Neural progenitor cell (in vitro differentiated cells): ENCODE results near the gene CYP26A1. TPM values are rescaled to one million over a fixed set of nuclear protein-coding genes. Genes with fewer than 3 reads are reported as not detected.

Experiments
- DNase-seq: peaks from one replicate; pipeline ENCODE4 v3.0.0-alpha.2; 2016; ENCODE audit warnings: low spot score
- H2AFZ ChIP-seq: fragments of 200-600 bp; sonication (generic); replicated peaks from 2 replicates; pipeline ENCODE4 v1.6.1; 2016; ENCODE audit warnings: antibody characterized with exemption
- H3F3A ChIP-seq: fragments of 200-600 bp; sonication (generic); 2 replicates; pipeline ENCODE4 v1.6.1; 2016; ENCODE audit warnings: antibody characterized with exemption, low read depth
- H3K27ac ChIP-seq: fragments of 200-600 bp; sonication (generic); 2 replicates; pipeline ENCODE4 v1.5.1; 2016; ENCODE audit warnings: mild to moderate bottlenecking
- H3K27me3 ChIP-seq: fragments of 200-600 bp; sonication (generic); 2 replicates; pipeline ENCODE4 v1.6.1; 2016; ENCODE audit warnings: mild to moderate bottlenecking, moderate library complexity
- H3K36me3 ChIP-seq: fragments of 200-600 bp; sonication (generic); 2 replicates; pipeline ENCODE4 v1.5.1; 2016
- H3K4me1 ChIP-seq: fragments of 200-600 bp; sonication (generic); 2 replicates; pipeline ENCODE4 v1.6.1; 2016; ENCODE audit warnings: mixed run types
- H3K4me2 ChIP-seq: fragments of 200-600 bp; sonication (generic); 2 replicates; pipeline ENCODE4 v1.6.1; 2016
- H3K4me3 ChIP-seq: fragments of 200-600 bp; sonication (generic); 2 replicates; pipeline ENCODE4 v1.5.1; 2016
- H3K79me2 ChIP-seq: fragments of 200-600 bp; sonication (generic); 2 replicates; pipeline ENCODE4 v1.6.1; 2016; ENCODE audit warnings: low read depth
- H3K9ac ChIP-seq: fragments of 200-600 bp; sonication (generic); 2 replicates; pipeline ENCODE4 v1.6.1; 2016
- H3K9me3 ChIP-seq: fragments of 200-600 bp; sonication (generic); 2 replicates; pipeline ENCODE4 v1.5.1; 2016; ENCODE audit warnings: low read depth
- H4K20me1 ChIP-seq: fragments of 200-600 bp; sonication (generic); 2 replicates; pipeline ENCODE4 v1.6.1; 2016; ENCODE audit warnings: low read depth
- H3K27ac Mint-ChIP-seq: 3 replicates; pipeline ENCODE4 v1.8.0; 2021; ENCODE audit warnings: mixed read lengths
- H3K27me3 Mint-ChIP-seq: 2 replicates; pipeline ENCODE4 v1.8.0; 2022; ENCODE audit warnings: low read depth, mild to moderate bottlenecking, inconsistent platforms, moderate library complexity, mixed read lengths; ENCODE audit not compliant: insufficient read depth
- H3K36me3 Mint-ChIP-seq: 3 replicates; pipeline ENCODE4 v1.8.0; 2021; ENCODE audit warnings: mixed read lengths
- H3K4me1 Mint-ChIP-seq: 3 replicates; pipeline ENCODE4 v1.8.0; 2021; ENCODE audit warnings: mixed read lengths
- H3K4me3 Mint-ChIP-seq: 3 replicates; pipeline ENCODE4 v1.8.0; 2021; ENCODE audit warnings: mild to moderate bottlenecking, moderate library complexity, mixed read lengths
- H3K9me3 Mint-ChIP-seq: 3 replicates; pipeline ENCODE4 v1.8.0; 2020; ENCODE audit warnings: mixed read lengths
- EZH2 ChIP-seq: fragments of 200-600 bp; sonication (generic); IDR thresholded peaks from 2 replicates; pipeline ENCODE4 v1.6.1; 2017; ENCODE audit warnings: antibody characterized with exemption, mild to moderate bottlenecking, moderate library complexity
- EZH2phosphoT487 ChIP-seq: fragments of 200-600 bp; sonication (generic); IDR thresholded peaks from 2 replicates; pipeline ENCODE4 v1.6.1; 2017; ENCODE audit warnings: antibody characterized with exemption
- total RNA-seq: library from RNA; depleted of rRNA; stranded (reverse); fragments of >200 nt; gene quantifications from 2 replicates; pipeline ENCODE4 v1.2.3, GENCODE V29; 2015; ENCODE audit warnings: low replicate concordance
- TF ChIP-seq, protein P1 (sequence below): fragments of 200-600 bp; sonication (generic); IDR thresholded peaks from 2 replicates; pipeline ENCODE4 v1.5.1; 2017; ENCODE audit warnings: antibody characterized with exemption, mild to moderate bottlenecking

CYP26A1 gene
- total RNA-seq, 1 donor from 2014 or later, result 6.7 TPM

DNA sequence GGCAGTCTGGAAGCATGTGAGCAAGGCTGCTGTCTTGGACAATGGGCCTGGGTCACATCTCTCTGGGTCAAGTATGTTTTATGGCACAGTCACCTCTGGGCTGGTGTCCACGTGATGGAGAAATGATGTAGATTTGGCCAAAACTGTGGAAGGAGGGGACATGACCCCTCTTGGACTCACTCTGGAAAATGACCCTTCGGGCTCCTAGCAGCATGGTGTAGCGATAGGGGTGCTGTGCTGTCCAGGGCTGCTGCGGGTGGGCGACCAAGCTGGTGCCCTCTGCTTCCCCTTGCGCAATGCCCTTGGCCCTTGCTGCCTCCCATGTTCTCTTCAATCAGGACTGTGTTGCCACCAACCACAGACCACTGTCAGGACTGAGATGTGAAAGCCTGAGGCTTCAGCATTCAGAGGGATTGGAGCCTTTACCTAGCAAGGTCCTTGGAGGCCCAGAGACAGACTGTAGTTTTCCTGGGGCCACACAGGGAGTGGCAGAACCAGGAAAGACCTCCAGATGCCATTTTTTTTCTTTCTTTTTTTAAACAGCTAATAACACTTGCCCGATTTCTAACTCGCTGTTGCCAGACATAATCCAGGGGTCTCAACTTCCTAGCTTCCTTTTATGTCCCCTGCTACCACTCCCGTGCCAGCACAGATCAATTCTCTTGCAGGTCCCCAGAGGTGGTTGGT lies 6.1 kb downstream of the CYP26A1 start:
- Mint-ChIP-seq H3K9me3 (no peaks in the 10 kb centered on the region), H3K4me1 (peaks cover 14% of the 10 kb centered on the region), H3K27me3 (peaks cover 27% of the 10 kb centered on the region), H3K27ac (no peak overlapping the region), H3K36me3 (no peaks in the 10 kb centered on the region), H3K4me3 (no peak overlapping the region)
- Histone ChIP-seq H3K27me3 (peaks cover 22% of the 10 kb centered on the region), H3K4me3 (no peak overlapping the region), H3K27ac (no peak overlapping the region), H3K9me3 (no peaks in the 10 kb centered on the region), H3K4me2 (no peak overlapping the region), H3K4me1 (peaks cover 4% of the 10 kb centered on the region), H4K20me1 (no peaks in the 10 kb centered on the region), H3K9ac (no peak overlapping the region), H3K79me2 (peaks cover 25% of the 10 kb centered on the region), H2AFZ (no peak overlapping the region), H3F3A (peaks cover 11% of the 10 kb centered on the region), H3K36me3 (no peaks in the 10 kb centered on the region)
- DNase-seq, result no peak
- TF ChIP-seq, protein P1, sequence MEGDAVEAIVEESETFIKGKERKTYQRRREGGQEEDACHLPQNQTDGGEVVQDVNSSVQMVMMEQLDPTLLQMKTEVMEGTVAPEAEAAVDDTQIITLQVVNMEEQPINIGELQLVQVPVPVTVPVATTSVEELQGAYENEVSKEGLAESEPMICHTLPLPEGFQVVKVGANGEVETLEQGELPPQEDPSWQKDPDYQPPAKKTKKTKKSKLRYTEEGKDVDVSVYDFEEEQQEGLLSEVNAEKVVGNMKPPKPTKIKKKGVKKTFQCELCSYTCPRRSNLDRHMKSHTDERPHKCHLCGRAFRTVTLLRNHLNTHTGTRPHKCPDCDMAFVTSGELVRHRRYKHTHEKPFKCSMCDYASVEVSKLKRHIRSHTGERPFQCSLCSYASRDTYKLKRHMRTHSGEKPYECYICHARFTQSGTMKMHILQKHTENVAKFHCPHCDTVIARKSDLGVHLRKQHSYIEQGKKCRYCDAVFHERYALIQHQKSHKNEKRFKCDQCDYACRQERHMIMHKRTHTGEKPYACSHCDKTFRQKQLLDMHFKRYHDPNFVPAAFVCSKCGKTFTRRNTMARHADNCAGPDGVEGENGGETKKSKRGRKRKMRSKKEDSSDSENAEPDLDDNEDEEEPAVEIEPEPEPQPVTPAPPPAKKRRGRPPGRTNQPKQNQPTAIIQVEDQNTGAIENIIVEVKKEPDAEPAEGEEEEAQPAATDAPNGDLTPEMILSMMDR, result no peak
- no peak for TF ChIP-seq EZH2phosphoT487
- no peak for TF ChIP-seq EZH2

DNA sequence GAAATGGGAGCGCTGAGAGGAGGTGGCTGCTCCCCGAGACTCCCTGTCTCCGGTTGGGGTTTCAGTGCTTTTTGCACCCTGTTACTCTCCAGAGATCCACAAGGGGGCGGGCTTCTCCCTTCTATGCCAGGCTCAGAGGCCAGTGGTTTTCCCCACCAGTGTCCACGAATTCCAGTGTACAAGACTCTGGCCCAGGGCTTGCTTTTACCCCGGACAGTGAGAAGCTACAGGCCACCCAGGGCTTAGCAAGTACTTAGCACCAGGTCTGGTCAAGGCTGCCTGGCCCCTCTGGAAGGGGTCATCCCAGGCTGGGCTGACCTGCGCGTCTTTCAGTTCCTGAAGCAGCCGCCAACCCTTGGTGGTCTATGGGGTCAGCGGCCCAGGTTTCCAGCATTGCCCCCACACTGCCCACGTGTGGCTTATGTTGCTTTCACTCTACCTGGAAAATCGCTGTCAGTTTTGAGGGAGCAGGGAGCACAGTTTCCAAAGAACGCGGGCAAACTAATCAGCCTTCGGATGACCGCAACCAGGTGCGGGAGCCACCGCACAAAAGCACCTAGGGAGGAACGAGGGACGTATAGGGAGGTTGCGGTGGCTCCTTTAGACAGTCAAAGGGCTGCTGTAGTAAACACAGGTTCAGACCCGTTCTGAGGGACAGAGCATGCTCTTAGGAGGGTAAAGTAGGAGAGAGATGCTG lies 6.8 kb downstream of the CYP26A1 start:
- Mint-ChIP-seq H3K4me1 (peaks cover 11% of the 10 kb centered on the region), H3K36me3 (no peaks in the 10 kb centered on the region), H3K27ac (no peak overlapping the region), H3K4me3 (no peak overlapping the region), H3K27me3 (peaks cover 20% of the 10 kb centered on the region), H3K9me3 (no peaks in the 10 kb centered on the region)
- H3F3A ChIP-seq, result peaks cover 11% of the 10 kb centered on the region
- peaks cover 18% of the 10 kb centered on the region for H3K79me2 ChIP-seq
- no peak overlapping the region for H3K27ac ChIP-seq
- H3K4me2 ChIP-seq, result no peak overlapping the region
- H3K36me3 ChIP-seq, result no peaks in the 10 kb centered on the region
- no peaks in the 10 kb centered on the region for H4K20me1 ChIP-seq
- no peak overlapping the region for H3K4me3 ChIP-seq
- no peaks in the 10 kb centered on the region for H3K9me3 ChIP-seq
- H3K9ac ChIP-seq, result no peak overlapping the region
- DNase-seq, result peak; percentile 66
- no peak for TF ChIP-seq EZH2phosphoT487
- TF ChIP-seq EZH2, result no peak
- TF ChIP-seq, protein P1, result peak; percentile 84
- no peak overlapping the region for H2AFZ ChIP-seq
- H3K27me3 ChIP-seq, result peaks cover 15% of the 10 kb centered on the region
- peaks cover 4% of the 10 kb centered on the region for H3K4me1 ChIP-seq

DNA sequence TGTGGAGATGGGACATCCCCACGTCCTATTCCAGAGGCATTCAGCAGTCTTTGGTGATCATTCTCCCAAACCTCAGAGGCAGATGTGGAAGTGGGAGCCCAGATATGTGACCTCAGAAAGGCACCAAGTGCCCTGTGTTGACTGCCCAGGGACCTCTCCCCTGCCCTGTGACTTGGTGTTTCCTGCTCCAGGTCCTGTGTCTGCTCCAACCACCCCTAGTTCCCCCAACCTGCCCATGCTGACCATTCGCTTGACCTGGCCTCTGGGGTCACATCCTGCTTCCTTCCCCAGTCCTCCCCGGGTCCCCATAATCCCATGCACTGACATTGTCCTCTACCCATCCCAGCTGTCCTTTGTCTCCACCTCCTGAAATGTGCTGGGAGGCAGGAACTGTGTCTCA lies 7.6 kb downstream of the CYP26A1 start:
- no peak overlapping the region for H3K27ac ChIP-seq
- no peak for TF ChIP-seq EZH2phosphoT487
- TF ChIP-seq EZH2, result no peak
- TF ChIP-seq, protein P1, result no peak
- DNase-seq, result no peak
- H3K27ac Mint-ChIP-seq, result no peak overlapping the region
- peaks cover 4% of the 10 kb centered on the region for H3K4me1 ChIP-seq
- H3K4me3 ChIP-seq, result no peak overlapping the region
- no peaks in the 10 kb centered on the region for H3K36me3 ChIP-seq
- H3K9ac ChIP-seq, result no peak overlapping the region
- no peak overlapping the region for H3K4me3 Mint-ChIP-seq
- no peak overlapping the region for H3K4me2 ChIP-seq
- no peaks in the 10 kb centered on the region for H4K20me1 ChIP-seq
- no peak overlapping the region for H2AFZ ChIP-seq
- no peaks in the 10 kb centered on the region for H3K36me3 Mint-ChIP-seq
- no peaks in the 10 kb centered on the region for H3K9me3 ChIP-seq
- peaks cover 10% of the 10 kb centered on the region for H3K79me2 ChIP-seq
- H3K27me3 ChIP-seq, result peaks cover 7% of the 10 kb centered on the region
- H3K9me3 Mint-ChIP-seq, result no peaks in the 10 kb centered on the region
- peaks cover 8% of the 10 kb centered on the region for H3K4me1 Mint-ChIP-seq
- peaks cover 11% of the 10 kb centered on the region for H3K27me3 Mint-ChIP-seq
- peaks cover 11% of the 10 kb centered on the region for H3F3A ChIP-seq
